OCI-LY3 (cell line): ENCODE results near the gene MVB12A.
A peak's percentile ranks its signal among the peaks of the same experiment; 100 is the strongest.

Experiments
- H2AFZ ChIP-seq: fragments of 200-600, 300-600 bp; shearing (Covaris generic); 2 replicates; pipeline ENCODE4 v1.6.0; 2014; ENCODE audit warnings: antibody characterized with exemption, low read depth, low read length
- H3K27ac ChIP-seq: fragments of 200-600, 300-600 bp; sonication (generic); 2 replicates; pipeline ENCODE4 v1.5.1; 2014; ENCODE audit warnings: mild to moderate bottlenecking, low read length, moderate library complexity, mixed read lengths
- H3K27me3 ChIP-seq: fragments of 200-600, 300-600 bp; sonication (generic); 2 replicates; pipeline ENCODE4 v1.6.1; 2014; ENCODE audit warnings: low read depth, low read length, mixed read lengths
- H3K36me3 ChIP-seq: fragments of 200-600, 300-600 bp; sonication (generic); replicated peaks from 2 replicates; pipeline ENCODE3; 2014; ENCODE audit warnings: low read depth, low read length, mixed read lengths
- H3K4me1 ChIP-seq: fragments of 300-600, 200-600 bp; sonication (generic); 2 replicates; pipeline ENCODE4 v1.6.1; 2014; ENCODE audit warnings: low read length, mixed read lengths
- H3K4me2 ChIP-seq: fragments of 200-600, 300-600 bp; sonication (generic); 2 replicates; pipeline ENCODE4 v1.6.1; 2014; ENCODE audit warnings: low read length, mixed read lengths
- H3K4me3 ChIP-seq: fragments of 300-600, 200-600 bp; sonication (generic); 2 replicates; pipeline ENCODE4 v1.5.1; 2014; ENCODE audit warnings: antibody characterized with exemption, mild to moderate bottlenecking, low read length, moderate library complexity
- H3K79me2 ChIP-seq: fragments of 300-600, 200-600 bp; shearing (Covaris generic); 2 replicates; pipeline ENCODE4 v1.6.1; 2014; ENCODE audit warnings: mild to moderate bottlenecking, low read length, mixed read lengths
- H3K9ac ChIP-seq: fragments of 300-600, 200-600 bp; shearing (Covaris generic); 2 replicates; pipeline ENCODE4 v1.6.0; 2014; ENCODE audit warnings: mild to moderate bottlenecking, low read length, moderate library complexity
- H3K9me3 ChIP-seq: fragments of 200-600, 300-600 bp; shearing (Covaris generic); 2 replicates; pipeline ENCODE4 v1.6.1; 2014; ENCODE audit warnings: low read length, mixed read lengths; ENCODE audit not compliant: insufficient read depth
- H4K20me1 ChIP-seq: fragments of 200-600, 300-600 bp; sonication (generic); 2 replicates; pipeline ENCODE4 v1.6.1; 2016; ENCODE audit warnings: low read length, mixed read lengths; ENCODE audit not compliant: insufficient read depth
- CTCF ChIP-seq: fragments of 200-600, 300-600 bp; sonication (generic); IDR thresholded peaks from 2 replicates; pipeline ENCODE4 v1.5.1; 2014; ENCODE audit warnings: antibody characterized with exemption, low read length, low read depth
- EZH2phosphoT487 ChIP-seq: fragments of 200-600 bp; shearing (Covaris generic); IDR thresholded peaks from 2 replicates; pipeline ENCODE4 v1.6.1; 2018; ENCODE audit warnings: antibody characterized with exemption, mixed run types, low read depth

MVB12A gene

GRCh38 chr19:17394891-17395415, 24.9 kb upstream of the MVB12A start:
- no peaks in the 10 kb centered on the region for H3K79me2 ChIP-seq
- no peaks in the 10 kb centered on the region for H4K20me1 ChIP-seq
- no peak overlapping the region for H3K9ac ChIP-seq
- H3K9me3 ChIP-seq, result no peaks in the 10 kb centered on the region
- TF ChIP-seq CTCF (peak; percentile 47), EZH2phosphoT487 (no peak)
- H2AFZ ChIP-seq, result no peak overlapping the region
- H3K4me2 ChIP-seq, result no peak overlapping the region
- H3K4me3 ChIP-seq, result no peak overlapping the region
- H3K36me3 ChIP-seq, result no peaks in the 10 kb centered on the region
- peaks cover 2% of the 10 kb centered on the region; the same call in 1 of the 2 replicates for H3K27me3 ChIP-seq
- H3K27ac ChIP-seq, result no peak overlapping the region
- H3K4me1 ChIP-seq, result peaks cover 7% of the 10 kb centered on the region

GRCh38 chr19:17398902-17399527, 20.8 kb upstream of the MVB12A start:
- H3K4me1 ChIP-seq, result peaks cover 3% of the 10 kb centered on the region
- H3K9ac ChIP-seq, result no peak overlapping the region
- peaks cover 15% of the 10 kb centered on the region for H3K36me3 ChIP-seq

GRCh38 chr19:17401628-17402027, 18.2 kb upstream of the MVB12A start:
- Histone ChIP-seq H3K9ac (no peak overlapping the region), H3K27ac (no peak overlapping the region), H2AFZ (no peak overlapping the region), H3K4me2 (no peak overlapping the region), H3K4me3 (no peak overlapping the region), H3K9me3 (no peaks in the 10 kb centered on the region), H3K4me1 (peaks cover 28% of the 10 kb centered on the region), H3K36me3 (peaks cover 15% of the 10 kb centered on the region), H3K79me2 (peaks cover 30% of the 10 kb centered on the region), H3K27me3 (no peaks in the 10 kb centered on the region), H4K20me1 (no peaks in the 10 kb centered on the region; the same call in 1 of the 2 replicates)
- TF ChIP-seq EZH2phosphoT487, result no peak
- TF ChIP-seq CTCF, result no peak

More at GRCh38 chr19:17398902-17399527, 20.8 kb upstream of the MVB12A start:
- Histone ChIP-seq H3K4me2 (no peak overlapping the region), H3K9me3 (no peaks in the 10 kb centered on the region), H2AFZ (no peak overlapping the region), H3K79me2 (peaks cover 6% of the 10 kb centered on the region), H4K20me1 (no peaks in the 10 kb centered on the region; the same call in 1 of the 2 replicates), H3K27me3 (no peaks in the 10 kb centered on the region), H3K27ac (no peak overlapping the region), H3K4me3 (no peak overlapping the region)
- no peak for TF ChIP-seq EZH2phosphoT487

- Histone ChIP-seq H3K4me2 (no peak overlapping the region), H3K4me1 (peaks cover 33% of the 10 kb centered on the region), H4K20me1 (no peaks in the 10 kb centered on the region; the same call in 1 of the 2 replicates), H3K9ac (no peak overlapping the region), H3K4me3 (no peak overlapping the region), H3K79me2 (peaks cover 36% of the 10 kb centered on the region), H3K27ac (no peak overlapping the region), H3K27me3 (no peaks in the 10 kb centered on the region), H3K9me3 (no peaks in the 10 kb centered on the region), H2AFZ (no peak overlapping the region), H3K36me3 (peaks cover 15% of the 10 kb centered on the region)
- TF ChIP-seq CTCF, result no peak
- no peak for TF ChIP-seq EZH2phosphoT487
Measured at GRCh38 chr19:17402982-17403855, 16.6 kb upstream of the MVB12A start.
